ENCODE data around the gene EXOC8.

DNA sequence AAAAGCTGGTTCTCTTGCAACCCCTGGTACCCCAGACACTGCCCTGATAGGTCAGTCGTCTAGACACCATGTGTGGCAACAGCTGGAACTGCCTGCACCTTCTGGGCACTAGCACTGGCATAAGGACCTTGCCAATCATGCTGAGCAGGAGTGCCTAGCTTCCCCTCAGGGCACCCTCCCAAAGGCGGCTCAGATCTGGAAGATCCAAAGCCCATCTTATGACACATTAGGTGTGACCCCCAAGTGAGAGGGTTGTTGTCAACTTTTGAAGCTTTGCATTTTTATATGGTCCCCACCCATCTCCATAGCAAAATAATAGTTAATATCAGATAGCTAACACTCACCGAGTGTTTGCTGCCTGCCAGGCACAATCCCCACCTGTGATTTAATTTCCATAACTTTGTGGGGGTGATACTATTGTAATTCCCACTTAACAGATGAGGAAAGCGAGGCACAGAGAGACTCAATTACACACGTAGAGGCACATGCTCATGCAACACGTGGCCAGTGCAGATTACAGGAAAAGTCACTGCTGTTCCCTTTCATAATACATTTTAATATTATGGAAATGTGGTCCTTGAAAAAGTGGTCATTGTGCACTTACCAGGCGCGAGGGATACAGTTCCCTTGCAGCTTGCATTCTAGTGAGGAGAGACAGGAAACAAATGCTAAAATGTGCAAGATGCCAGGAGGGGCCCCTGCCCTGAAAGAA is 25.8 kb downstream of the EXOC8 start:
- TF ChIP-seq POLR2AphosphoS5 (IDR thresholded peaks at IDR 0.05; ENCODE audit: insufficient read depth, low read depth, low read length) (no peak), POLR2A (IDR thresholded peaks at IDR 0.05; ENCODE audit: low read depth, low read length) (no peak), MYC (IDR thresholded peaks at IDR 0.05; ENCODE audit: low read depth, low read length) (no peak), EZH2 (IDR thresholded peaks at IDR 0.05; ENCODE audit: borderline replicate concordance, low read depth, low read length, severe bottlenecking) (no peak)
- TF ChIP-seq, protein P1, sequence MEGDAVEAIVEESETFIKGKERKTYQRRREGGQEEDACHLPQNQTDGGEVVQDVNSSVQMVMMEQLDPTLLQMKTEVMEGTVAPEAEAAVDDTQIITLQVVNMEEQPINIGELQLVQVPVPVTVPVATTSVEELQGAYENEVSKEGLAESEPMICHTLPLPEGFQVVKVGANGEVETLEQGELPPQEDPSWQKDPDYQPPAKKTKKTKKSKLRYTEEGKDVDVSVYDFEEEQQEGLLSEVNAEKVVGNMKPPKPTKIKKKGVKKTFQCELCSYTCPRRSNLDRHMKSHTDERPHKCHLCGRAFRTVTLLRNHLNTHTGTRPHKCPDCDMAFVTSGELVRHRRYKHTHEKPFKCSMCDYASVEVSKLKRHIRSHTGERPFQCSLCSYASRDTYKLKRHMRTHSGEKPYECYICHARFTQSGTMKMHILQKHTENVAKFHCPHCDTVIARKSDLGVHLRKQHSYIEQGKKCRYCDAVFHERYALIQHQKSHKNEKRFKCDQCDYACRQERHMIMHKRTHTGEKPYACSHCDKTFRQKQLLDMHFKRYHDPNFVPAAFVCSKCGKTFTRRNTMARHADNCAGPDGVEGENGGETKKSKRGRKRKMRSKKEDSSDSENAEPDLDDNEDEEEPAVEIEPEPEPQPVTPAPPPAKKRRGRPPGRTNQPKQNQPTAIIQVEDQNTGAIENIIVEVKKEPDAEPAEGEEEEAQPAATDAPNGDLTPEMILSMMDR (IDR thresholded peaks at IDR 0.05; ENCODE audit: extremely low read depth in 1 of 2, insufficient read depth in 1 of 2, low read depth in 1 of 2, low read length in 2 of 2) = no peak

Data from endothelial cell of umbilical vein (primary cell).